CD14-positive monocyte (primary cell): Measurements from ENCODE around the gene SGCD. TPM values are rescaled to one million over a fixed set of nuclear protein-coding genes. Genes with fewer than 3 reads are reported as not detected.

Experiments used
- DNase-seq, 3 donors: peaks; one replicate each; pipeline ENCODE4 v3.0.0-alpha.2; 2011 to 2022
- H2AFZ ChIP-seq: 2 replicates; pipeline ENCODE4 v1.6.0; 2012; ENCODE audit warnings: mild to moderate bottlenecking, low read depth, low read length, inconsistent platforms; ENCODE audit not compliant: insufficient read depth, poor library complexity, severe bottlenecking
- H3K27ac ChIP-seq, 2 donors: 1 replicate in 1 of 2; 2 replicates in 1 of 2; pipeline ENCODE4 v1.5.1; 2012 to 2013; ENCODE audit warnings: low read length in 2 of 2, control low read depth in 1 of 2, inconsistent platforms in 1 of 2, low read depth in 1 of 2, mild to moderate bottlenecking in 1 of 2
- H3K27me3 ChIP-seq, 2 donors: one replicate each; pipeline versions ENCODE4 v1.6.0 to v1.6.1; 2011 to 2013; ENCODE audit warnings: low read length in 2 of 2; ENCODE audit not compliant: control insufficient read depth in 2 of 2, insufficient read depth in 2 of 2
- H3K36me3 ChIP-seq, 2 donors: replicated peaks in 1 of 2; 1 replicate in 1 of 2; 2 replicates in 1 of 2; pipeline versions ENCODE4 v1.5.1 to v1.6.1; 2012 to 2013; ENCODE audit warnings: low read length in 2 of 2, control low read depth in 1 of 2, inconsistent platforms in 1 of 2, mild to moderate bottlenecking in 1 of 2; ENCODE audit not compliant: insufficient read depth in 2 of 2, control insufficient read depth in 1 of 2
- H3K4me1 ChIP-seq, 2 donors: 1 replicate in 1 of 2; 2 replicates in 1 of 2; pipeline versions ENCODE4 v1.5.1 to v1.6.1; 2012 to 2013; ENCODE audit warnings: low read length in 2 of 2, control low read depth in 1 of 2, inconsistent platforms in 1 of 2, mild to moderate bottlenecking in 1 of 2, moderate library complexity in 1 of 2; ENCODE audit not compliant: insufficient read depth in 2 of 2, control insufficient read depth in 1 of 2
- H3K4me2 ChIP-seq: replicated peaks from 2 replicates; pipeline ENCODE3; 2012; ENCODE audit warnings: low read length, moderate library complexity, mild to moderate bottlenecking; ENCODE audit not compliant: poor library complexity, severe bottlenecking; ENCODE audit errors: extremely low read depth
- H3K4me3 ChIP-seq, 3 experiments: fragments of 200-600 bp in 1 of 3; sonication (generic) in 1 of 3; replicated peaks in 1 of 3; 1 replicate in 2 of 3; 2 replicates in 1 of 3; pipeline ENCODE4 v1.5.1; 2011 to 2013; ENCODE audit warnings: low read length in 3 of 3, mild to moderate bottlenecking in 3 of 3, control low read depth in 2 of 3, low read depth in 2 of 3, inconsistent platforms in 1 of 3, moderate library complexity in 1 of 3
- H3K79me2 ChIP-seq: 2 replicates; pipeline ENCODE4 v1.6.0; 2012; ENCODE audit warnings: mild to moderate bottlenecking, control low read depth, inconsistent platforms, low read length, moderate library complexity; ENCODE audit not compliant: insufficient read depth
- H3K9ac ChIP-seq: 2 replicates; pipeline ENCODE4 v1.6.0; 2017; ENCODE audit warnings: low read length, mild to moderate bottlenecking; ENCODE audit not compliant: insufficient read depth, poor library complexity, severe bottlenecking
- H3K9me3 ChIP-seq, 2 donors: replicated peaks in 1 of 2; 1 replicate in 1 of 2; 2 replicates in 1 of 2; pipeline versions ENCODE4 v1.5.1 to v1.6.1; 2012 to 2013; ENCODE audit warnings: low read length in 2 of 2, control low read depth in 1 of 2; ENCODE audit not compliant: control insufficient read depth in 1 of 2, insufficient read depth in 1 of 2
- H4K20me1 ChIP-seq: 2 replicates; pipeline ENCODE4 v1.6.0; 2012; ENCODE audit warnings: mild to moderate bottlenecking, low read length, control low read depth, moderate library complexity; ENCODE audit not compliant: insufficient read depth
- H3K27ac Mint-ChIP-seq, 7 donors: one replicate each; pipeline ENCODE4 v1.8.0; 2020; ENCODE audit warnings: mild to moderate bottlenecking in 7 of 7, mixed read lengths in 7 of 7, moderate library complexity in 6 of 7, inconsistent platforms in 2 of 7
- H3K27me3 Mint-ChIP-seq, 3 donors: one replicate each; pipeline ENCODE4 v1.8.0; 2021 to 2022; ENCODE audit warnings: low read depth in 3 of 3, mild to moderate bottlenecking in 3 of 3, mixed read lengths in 3 of 3, moderate library complexity in 3 of 3, inconsistent platforms in 1 of 3
- H3K36me3 Mint-ChIP-seq, 2 donors: one replicate each; pipeline ENCODE4 v1.8.0; 2020; ENCODE audit warnings: mixed read lengths in 2 of 2, inconsistent platforms in 1 of 2, mild to moderate bottlenecking in 1 of 2
- H3K4me1 Mint-ChIP-seq: one replicate; pipeline ENCODE4 v1.8.0; 2020; ENCODE audit warnings: mild to moderate bottlenecking, mixed read lengths
- H3K4me3 Mint-ChIP-seq, 2 donors: one replicate each; pipeline ENCODE4 v1.8.0; 2020; ENCODE audit warnings: mild to moderate bottlenecking in 2 of 2, mixed read lengths in 2 of 2, moderate library complexity in 1 of 2
- H3K9me3 Mint-ChIP-seq, 7 donors: one replicate each; pipeline ENCODE4 v1.8.0; 2020 to 2022; ENCODE audit warnings: mixed read lengths in 7 of 7, mild to moderate bottlenecking in 6 of 7, moderate library complexity in 6 of 7, inconsistent platforms in 2 of 7
- CTCF ChIP-seq: fragments of 200-600 bp; IDR thresholded peaks from one replicate; pipeline ENCODE4 v1.8.0; 2022; ENCODE audit warnings: antibody characterized with exemption, mild to moderate bottlenecking
- WGBS: methylation state at CpG from one replicate; pipeline ENCODE4 v1.1.5; 2013; ENCODE audit warnings: missing lambda C conversion rate; ENCODE audit not compliant: insufficient coverage; 5-methylcytosine and 5-hydroxymethylcytosine counted together
- intact Hi-C, 2 donors: fragments of 100-400 bp; cut with micrococcal nuclease; formaldehyde crosslinking; loops; one replicate each; pipeline versions ENCODE4 v1.15.0 to v1.15.1; 2023
- polyA plus RNA-seq, 3 donors: library from polyadenylated mRNA; depleted of rRNA in 1 of 3; unstranded in 2 of 3; stranded (reverse) in 1 of 3; fragments of 300-500 nt in 2 of 3; fragments of >200 nt in 1 of 3; fragmentation: Illumina TruSeq in 2 of 3; gene quantifications; 1 replicate in 2 of 3; 2 replicates in 1 of 3; pipeline ENCODE4 v1.2.3, GENCODE V29; 2012 to 2021

The SGCD gene
- polyA plus RNA-seq, 3 donors, result not detected

GRCh38 chr5:156532921-156533320 is 206.0 kb downstream of the SGCD start:
- Histone ChIP-seq H3K36me3 (no peaks in the 10 kb centered on the region), H3K4me1 (no peaks in the 10 kb centered on the region), H2AFZ (no peak overlapping the region), H3K4me3 (no peak overlapping the region), H4K20me1 (no peaks in the 10 kb centered on the region), H3K79me2 (no peaks in the 10 kb centered on the region), H3K4me2 (no peak overlapping the region), H3K9me3 (no peaks in the 10 kb centered on the region), H3K27ac (no peak overlapping the region), H3K27me3 (no peaks in the 10 kb centered on the region), H3K9ac (no peak overlapping the region)
- Mint-ChIP-seq H3K4me1 (no peaks in the 10 kb centered on the region), H3K27ac (no peak overlapping the region), H3K9me3 (peaks cover 0 to 19% (median 4%) of the 10 kb centered on the region in 7 donors), H3K4me3 (no peak overlapping the region), H3K36me3 (no peaks in the 10 kb centered on the region), H3K27me3 (no peaks in the 10 kb centered on the region)
- intact Hi-C loops, result no loop called here
- TF ChIP-seq CTCF, result no peak
- 83% methylated on average over 4 of the region's 4 CpGs for WGBS
- no peak for DNase-seq

GRCh38 chr5:156534085-156534484 is 207.1 kb downstream of the SGCD start:
- H3K9ac ChIP-seq, result no peak overlapping the region
- no peak overlapping the region for H3K27ac Mint-ChIP-seq

More at GRCh38 chr5:156534085-156534484, 207.1 kb downstream of the SGCD start:
- Histone ChIP-seq H3K79me2 (no peaks in the 10 kb centered on the region), H3K9me3 (no peaks in the 10 kb centered on the region), H3K27ac (no peak overlapping the region), H4K20me1 (no peaks in the 10 kb centered on the region), H2AFZ (no peak overlapping the region), H3K4me3 (no peak overlapping the region), H3K4me2 (no peak overlapping the region), H3K4me1 (no peaks in the 10 kb centered on the region), H3K36me3 (no peaks in the 10 kb centered on the region), H3K27me3 (no peaks in the 10 kb centered on the region)
- WGBS, result 71% methylated on average over 2 of the region's 2 CpGs
- no peak for TF ChIP-seq CTCF
- Mint-ChIP-seq H3K36me3 (no peaks in the 10 kb centered on the region), H3K27me3 (no peaks in the 10 kb centered on the region), H3K4me3 (no peak overlapping the region), H3K9me3 (peaks cover 0 to 17% (median 4%) of the 10 kb centered on the region in 7 donors), H3K4me1 (no peaks in the 10 kb centered on the region)
- intact Hi-C loops, result no loop called here
- no peak for DNase-seq
